OCI-LY3 (cell line): ENCODE data around the gene FAAP20.

ENCODE experiments used
- H2AFZ ChIP-seq: fragments of 200-600, 300-600 bp; shearing (Covaris generic); 2 replicates; pipeline ENCODE4 v1.6.0; 2014; ENCODE audit warnings: antibody characterized with exemption, low read depth, low read length
- H3K27ac ChIP-seq: fragments of 200-600, 300-600 bp; sonication (generic); 2 replicates; pipeline ENCODE4 v1.5.1; 2014; ENCODE audit warnings: mild to moderate bottlenecking, low read length, moderate library complexity, mixed read lengths
- H3K27me3 ChIP-seq: fragments of 200-600, 300-600 bp; sonication (generic); 2 replicates; pipeline ENCODE4 v1.6.1; 2014; ENCODE audit warnings: low read depth, low read length, mixed read lengths
- H3K36me3 ChIP-seq: fragments of 200-600, 300-600 bp; sonication (generic); replicated peaks from 2 replicates; pipeline ENCODE3; 2014; ENCODE audit warnings: low read depth, low read length, mixed read lengths
- H3K4me1 ChIP-seq: fragments of 300-600, 200-600 bp; sonication (generic); 2 replicates; pipeline ENCODE4 v1.6.1; 2014; ENCODE audit warnings: low read length, mixed read lengths
- H3K4me2 ChIP-seq: fragments of 200-600, 300-600 bp; sonication (generic); 2 replicates; pipeline ENCODE4 v1.6.1; 2014; ENCODE audit warnings: low read length, mixed read lengths
- H3K4me3 ChIP-seq: fragments of 300-600, 200-600 bp; sonication (generic); 2 replicates; pipeline ENCODE4 v1.5.1; 2014; ENCODE audit warnings: antibody characterized with exemption, mild to moderate bottlenecking, low read length, moderate library complexity
- H3K79me2 ChIP-seq: fragments of 300-600, 200-600 bp; shearing (Covaris generic); 2 replicates; pipeline ENCODE4 v1.6.1; 2014; ENCODE audit warnings: mild to moderate bottlenecking, low read length, mixed read lengths
- H3K9ac ChIP-seq: fragments of 300-600, 200-600 bp; shearing (Covaris generic); 2 replicates; pipeline ENCODE4 v1.6.0; 2014; ENCODE audit warnings: mild to moderate bottlenecking, low read length, moderate library complexity
- H3K9me3 ChIP-seq: fragments of 200-600, 300-600 bp; shearing (Covaris generic); 2 replicates; pipeline ENCODE4 v1.6.1; 2014; ENCODE audit warnings: low read length, mixed read lengths; ENCODE audit not compliant: insufficient read depth
- H4K20me1 ChIP-seq: fragments of 200-600, 300-600 bp; sonication (generic); 2 replicates; pipeline ENCODE4 v1.6.1; 2016; ENCODE audit warnings: low read length, mixed read lengths; ENCODE audit not compliant: insufficient read depth
- EZH2phosphoT487 ChIP-seq: fragments of 200-600 bp; shearing (Covaris generic); IDR thresholded peaks from 2 replicates; pipeline ENCODE4 v1.6.1; 2018; ENCODE audit warnings: antibody characterized with exemption, mixed run types, low read depth
- TF ChIP-seq, protein P1 (sequence below): fragments of 200-600, 300-600 bp; sonication (generic); IDR thresholded peaks from 2 replicates; pipeline ENCODE4 v1.5.1; 2014; ENCODE audit warnings: antibody characterized with exemption, low read length, low read depth

FAAP20 gene

DNA sequence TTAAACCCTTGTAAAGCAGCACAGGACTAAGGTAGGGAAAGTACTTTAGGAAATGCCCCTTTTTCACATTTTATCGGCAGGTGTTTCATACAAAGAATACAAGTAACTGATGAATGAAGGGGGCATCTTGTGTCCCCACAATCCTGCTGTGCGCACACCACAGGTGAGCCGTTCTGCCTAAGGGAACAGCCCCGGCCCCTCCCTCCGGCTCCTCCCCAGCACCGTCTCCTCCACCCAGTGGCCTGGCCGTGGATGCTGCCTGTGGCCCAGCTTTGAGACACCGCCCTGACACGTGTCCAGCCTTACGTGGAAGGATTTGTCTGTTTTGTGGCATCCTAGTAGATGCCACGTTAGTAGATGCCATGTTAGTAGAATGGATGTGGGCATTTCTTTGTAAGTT lies 12.8 kb downstream of the FAAP20 start:
- H3K4me1 ChIP-seq: no peaks in the 10 kb centered on the region
- no peaks in the 10 kb centered on the region for H3K27me3 ChIP-seq
- no peak overlapping the region for H3K4me3 ChIP-seq
- no peaks in the 10 kb centered on the region for H3K36me3 ChIP-seq
- TF ChIP-seq, protein P1, sequence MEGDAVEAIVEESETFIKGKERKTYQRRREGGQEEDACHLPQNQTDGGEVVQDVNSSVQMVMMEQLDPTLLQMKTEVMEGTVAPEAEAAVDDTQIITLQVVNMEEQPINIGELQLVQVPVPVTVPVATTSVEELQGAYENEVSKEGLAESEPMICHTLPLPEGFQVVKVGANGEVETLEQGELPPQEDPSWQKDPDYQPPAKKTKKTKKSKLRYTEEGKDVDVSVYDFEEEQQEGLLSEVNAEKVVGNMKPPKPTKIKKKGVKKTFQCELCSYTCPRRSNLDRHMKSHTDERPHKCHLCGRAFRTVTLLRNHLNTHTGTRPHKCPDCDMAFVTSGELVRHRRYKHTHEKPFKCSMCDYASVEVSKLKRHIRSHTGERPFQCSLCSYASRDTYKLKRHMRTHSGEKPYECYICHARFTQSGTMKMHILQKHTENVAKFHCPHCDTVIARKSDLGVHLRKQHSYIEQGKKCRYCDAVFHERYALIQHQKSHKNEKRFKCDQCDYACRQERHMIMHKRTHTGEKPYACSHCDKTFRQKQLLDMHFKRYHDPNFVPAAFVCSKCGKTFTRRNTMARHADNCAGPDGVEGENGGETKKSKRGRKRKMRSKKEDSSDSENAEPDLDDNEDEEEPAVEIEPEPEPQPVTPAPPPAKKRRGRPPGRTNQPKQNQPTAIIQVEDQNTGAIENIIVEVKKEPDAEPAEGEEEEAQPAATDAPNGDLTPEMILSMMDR: no peak
- TF ChIP-seq EZH2phosphoT487: no peak
- H4K20me1 ChIP-seq: no peaks in the 10 kb centered on the region
- H3K79me2 ChIP-seq: no peaks in the 10 kb centered on the region
- no peaks in the 10 kb centered on the region for H3K9me3 ChIP-seq
- H3K9ac ChIP-seq: no peak overlapping the region
- no peak overlapping the region for H3K27ac ChIP-seq
- H3K4me2 ChIP-seq: no peak overlapping the region
- H2AFZ ChIP-seq: no peak overlapping the region

DNA sequence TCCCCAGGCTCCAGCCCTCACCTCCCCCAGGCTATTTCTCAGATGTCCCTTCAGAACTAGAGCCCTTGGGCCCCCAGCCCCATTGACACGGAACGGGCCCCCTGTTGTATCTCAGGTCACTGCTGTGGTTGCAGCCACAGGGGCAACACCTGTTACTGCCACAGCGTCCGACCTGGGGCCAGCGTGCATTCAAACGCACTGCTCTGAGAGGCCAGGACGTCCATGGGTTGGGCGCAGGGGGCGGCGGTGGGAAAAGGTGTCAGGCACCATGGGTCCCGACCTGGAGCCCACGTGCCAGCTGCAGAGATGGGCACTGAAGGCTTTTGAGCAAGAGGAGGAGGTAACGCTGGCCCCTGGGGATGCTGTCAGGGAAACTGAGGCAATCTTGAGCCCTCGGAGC lies 13.3 kb downstream of the FAAP20 start:
- TF ChIP-seq, protein P1: no peak
- no peak for TF ChIP-seq EZH2phosphoT487
- Histone ChIP-seq H3K79me2 (no peaks in the 10 kb centered on the region), H3K9ac (no peak overlapping the region), H3K27ac (no peak overlapping the region), H4K20me1 (no peaks in the 10 kb centered on the region), H3K27me3 (no peaks in the 10 kb centered on the region), H3K9me3 (no peaks in the 10 kb centered on the region), H3K36me3 (no peaks in the 10 kb centered on the region), H3K4me2 (no peak overlapping the region), H2AFZ (no peak overlapping the region), H3K4me3 (no peak overlapping the region), H3K4me1 (no peaks in the 10 kb centered on the region)

DNA sequence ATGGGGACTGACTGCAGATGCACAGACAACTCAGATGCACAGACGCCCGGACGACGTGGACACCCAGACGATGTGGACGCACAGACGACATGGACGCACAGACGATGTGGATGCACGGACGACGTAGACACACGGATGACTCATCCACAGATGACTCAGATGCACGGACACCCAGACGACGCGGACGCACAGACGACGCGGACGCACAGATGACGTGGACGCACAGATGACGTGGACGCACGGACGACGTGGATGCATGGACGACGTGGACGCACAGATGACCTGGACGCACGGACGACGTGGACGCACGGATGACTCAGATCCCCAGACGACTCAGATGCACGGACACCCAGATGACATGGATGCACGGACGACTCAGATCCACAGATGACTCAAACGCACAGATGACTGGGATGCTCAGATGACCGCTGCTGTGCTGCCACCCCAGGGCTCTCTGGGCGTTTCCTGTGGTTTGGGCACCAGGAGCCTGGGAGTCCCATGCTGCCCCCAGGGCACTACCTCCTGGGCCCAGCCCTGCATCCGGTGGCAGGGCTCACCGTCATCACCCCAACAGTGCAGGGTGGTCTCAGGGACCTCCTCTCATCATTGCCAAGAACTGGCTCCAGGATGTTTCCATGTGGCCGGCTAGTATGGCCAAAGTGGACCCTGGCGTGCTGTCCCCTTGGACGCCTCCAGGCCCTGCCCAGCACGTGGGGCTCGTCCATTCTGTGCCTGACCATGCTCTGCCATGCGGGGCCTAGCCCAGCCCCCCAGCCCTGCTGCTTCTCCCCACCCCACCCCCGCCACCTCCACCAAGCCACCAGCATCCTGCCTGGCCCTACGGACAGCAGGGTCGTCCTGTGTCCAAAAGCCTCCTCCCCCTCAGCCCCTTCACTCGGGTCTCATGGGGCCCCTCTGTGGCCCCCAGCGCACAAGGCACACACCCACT lies 14.0 kb downstream of the FAAP20 start:
- Histone ChIP-seq H3K9ac (no peak overlapping the region), H3K27ac (no peak overlapping the region), H4K20me1 (no peaks in the 10 kb centered on the region), H3K4me3 (no peak overlapping the region), H3K27me3 (no peaks in the 10 kb centered on the region), H2AFZ (no peak overlapping the region), H3K79me2 (no peaks in the 10 kb centered on the region), H3K4me2 (no peak overlapping the region), H3K9me3 (no peaks in the 10 kb centered on the region), H3K36me3 (no peaks in the 10 kb centered on the region), H3K4me1 (no peaks in the 10 kb centered on the region)
- TF ChIP-seq, protein P1: no peak
- TF ChIP-seq EZH2phosphoT487: no peak

DNA sequence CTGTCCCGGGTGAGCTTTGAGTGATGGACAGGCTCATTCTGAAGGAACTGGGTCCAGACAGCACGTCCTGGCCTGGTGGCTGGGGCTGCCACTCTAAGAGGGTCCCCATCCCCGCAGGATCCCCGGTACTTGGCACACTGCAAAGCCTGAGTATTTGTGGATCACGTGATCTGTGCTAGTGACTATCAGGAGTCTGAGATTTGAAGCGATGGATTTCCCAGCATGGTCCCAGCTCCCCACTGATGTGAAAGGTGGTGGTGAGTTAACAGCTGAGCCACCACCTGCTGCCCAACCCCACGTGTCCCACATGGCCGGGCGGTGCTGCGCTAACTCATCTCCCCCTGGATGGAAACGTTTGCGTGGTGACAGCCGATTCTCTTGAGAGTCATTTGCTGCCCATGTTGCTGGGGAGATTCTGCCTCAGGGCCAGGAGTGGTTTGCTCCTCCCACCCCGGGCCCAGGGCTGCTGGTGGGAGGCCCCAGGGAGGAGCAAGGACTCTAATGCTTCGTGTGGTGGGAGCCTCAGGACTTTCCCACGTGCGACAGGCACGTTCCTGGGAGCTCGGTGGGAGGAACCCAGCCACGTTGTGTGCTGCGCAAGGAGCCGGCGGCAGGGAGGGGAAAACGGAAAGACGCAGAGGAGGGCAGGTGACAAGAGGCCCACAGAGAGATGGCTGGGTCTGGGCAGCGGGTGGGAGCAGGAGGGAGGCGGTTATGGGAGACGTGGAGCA lies 15.1 kb downstream of the FAAP20 start:
- Histone ChIP-seq H3K36me3 (no peaks in the 10 kb centered on the region), H3K27ac (no peak overlapping the region), H3K4me2 (no peak overlapping the region)

More for the DNA sequence above, 15.1 kb downstream of the FAAP20 start:
- TF ChIP-seq EZH2phosphoT487: no peak
- TF ChIP-seq, protein P1: no peak
- Histone ChIP-seq H3K4me1 (no peaks in the 10 kb centered on the region), H2AFZ (no peak overlapping the region), H3K9me3 (no peaks in the 10 kb centered on the region), H4K20me1 (no peaks in the 10 kb centered on the region), H3K79me2 (no peaks in the 10 kb centered on the region), H3K9ac (no peak overlapping the region), H3K4me3 (no peak overlapping the region), H3K27me3 (no peaks in the 10 kb centered on the region)
